Stimulated activated effector memory CD8-positive, alpha-beta T cell treated with anti-CD3 and anti-CD28 coated beads, Interleukin-12 subunit alpha, Interleukin-12 subunit beta, amount 100 ng/mL, for 72 hours (primary cell): ENCODE measurements around the gene FBXW7.

ENCODE experiments used
- ATAC-seq: fragments of 150-1000 bp; cut with Tn5 transposase; 2 replicates; pipeline ENCODE4 v1.10.0; 2021
- DNase-seq, 2 donors: peaks; one replicate each; pipeline ENCODE4 v3.0.0; 2021 to 2022; ENCODE audit warnings: low spot score in 2 of 2
- H3K27ac Mint-ChIP-seq: one replicate; pipeline ENCODE4 v1.8.0; 2022; ENCODE audit warnings: mild to moderate bottlenecking, mixed read lengths
- H3K36me3 Mint-ChIP-seq: one replicate; pipeline ENCODE4 v1.8.0; 2022; ENCODE audit warnings: mild to moderate bottlenecking, mixed read lengths
- H3K4me1 Mint-ChIP-seq: one replicate; pipeline ENCODE4 v1.8.0; 2022; ENCODE audit warnings: mixed read lengths
- H3K4me3 Mint-ChIP-seq: one replicate; pipeline ENCODE4 v1.8.0; 2022; ENCODE audit warnings: mild to moderate bottlenecking, mixed read lengths
- H3K9me3 Mint-ChIP-seq: one replicate; pipeline ENCODE4 v1.8.0; 2022; ENCODE audit warnings: mixed read lengths

Gene FBXW7

DNA sequence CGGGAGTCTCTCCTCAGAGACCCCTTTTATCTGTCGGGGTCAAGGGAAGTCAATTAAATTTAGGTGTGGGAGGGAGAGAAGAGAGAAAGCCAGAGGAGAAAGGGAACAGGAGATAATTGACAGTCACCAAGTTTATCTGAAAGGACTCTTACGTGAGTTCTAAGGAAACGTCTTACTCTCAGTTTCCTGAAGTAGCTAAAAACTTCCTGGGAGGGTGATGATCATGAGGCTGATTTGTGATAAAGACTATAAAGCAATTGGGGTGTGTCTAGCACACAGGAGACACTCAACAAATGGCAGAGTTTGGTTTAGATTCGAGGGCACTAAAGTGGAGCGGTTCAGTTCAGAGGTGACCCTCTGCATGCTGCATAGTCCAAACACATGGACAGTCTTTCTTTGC is 254.1 kb downstream of the FBXW7 start:
- ATAC-seq: no peak

DNA sequence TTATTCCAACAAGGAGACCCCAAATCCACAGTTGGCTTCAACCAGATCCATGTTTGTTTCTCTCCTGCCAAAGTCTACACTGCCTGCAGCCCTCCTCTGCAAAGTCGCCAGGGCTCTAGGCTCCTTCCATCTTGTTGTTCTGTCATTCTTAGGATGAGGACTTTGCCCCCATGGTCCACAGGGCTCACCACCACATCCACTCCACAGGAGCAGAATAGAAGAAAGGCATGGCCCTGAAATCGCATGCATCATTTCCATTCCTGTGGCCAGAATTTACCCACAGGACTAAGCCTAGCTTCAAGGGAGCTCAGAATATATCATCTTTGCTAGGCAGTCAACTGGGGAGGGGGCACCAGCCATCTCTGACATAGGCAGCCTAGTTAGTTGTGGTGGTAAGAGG is 254.7 kb downstream of the FBXW7 start:
- no peaks in the 10 kb centered on the region for H3K9me3 Mint-ChIP-seq
- H3K4me1 Mint-ChIP-seq: peaks cover 14% of the 10 kb centered on the region
- no peak for DNase-seq
- no peaks in the 10 kb centered on the region for H3K36me3 Mint-ChIP-seq
- ATAC-seq: no peak
- peak overlapping the region; percentile 41 for H3K27ac Mint-ChIP-seq
- H3K4me3 Mint-ChIP-seq: no peak overlapping the region

More for the DNA sequence above, 254.1 kb downstream of the FBXW7 start:
- no peak for DNase-seq
- Mint-ChIP-seq H3K27ac (peak overlapping the region; percentile 41), H3K9me3 (no peaks in the 10 kb centered on the region), H3K4me1 (peaks cover 14% of the 10 kb centered on the region), H3K36me3 (no peaks in the 10 kb centered on the region), H3K4me3 (no peak overlapping the region)

DNA sequence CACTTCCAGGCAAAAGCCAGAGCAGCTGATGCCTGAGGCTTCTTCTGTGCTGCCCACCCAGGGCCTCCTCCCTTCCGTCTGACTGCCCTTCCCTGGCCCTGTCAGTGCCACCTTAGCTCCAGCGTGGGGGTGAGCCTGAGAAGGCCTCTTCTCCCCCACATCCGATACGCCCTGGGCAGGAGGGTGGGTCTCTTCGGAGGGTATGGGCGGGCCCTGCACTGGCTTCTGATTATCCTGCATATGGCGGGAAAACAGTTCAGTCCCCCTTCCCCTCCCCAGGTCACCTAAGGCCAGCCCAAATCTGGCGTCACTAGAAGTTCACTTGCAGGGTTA is 256.7 kb downstream of the FBXW7 start:
- Mint-ChIP-seq H3K27ac (no peak overlapping the region), H3K9me3 (no peaks in the 10 kb centered on the region), H3K36me3 (no peaks in the 10 kb centered on the region), H3K4me1 (peaks cover 14% of the 10 kb centered on the region), H3K4me3 (no peak overlapping the region)
- DNase-seq (no peak), ATAC-seq (no peak)

DNA sequence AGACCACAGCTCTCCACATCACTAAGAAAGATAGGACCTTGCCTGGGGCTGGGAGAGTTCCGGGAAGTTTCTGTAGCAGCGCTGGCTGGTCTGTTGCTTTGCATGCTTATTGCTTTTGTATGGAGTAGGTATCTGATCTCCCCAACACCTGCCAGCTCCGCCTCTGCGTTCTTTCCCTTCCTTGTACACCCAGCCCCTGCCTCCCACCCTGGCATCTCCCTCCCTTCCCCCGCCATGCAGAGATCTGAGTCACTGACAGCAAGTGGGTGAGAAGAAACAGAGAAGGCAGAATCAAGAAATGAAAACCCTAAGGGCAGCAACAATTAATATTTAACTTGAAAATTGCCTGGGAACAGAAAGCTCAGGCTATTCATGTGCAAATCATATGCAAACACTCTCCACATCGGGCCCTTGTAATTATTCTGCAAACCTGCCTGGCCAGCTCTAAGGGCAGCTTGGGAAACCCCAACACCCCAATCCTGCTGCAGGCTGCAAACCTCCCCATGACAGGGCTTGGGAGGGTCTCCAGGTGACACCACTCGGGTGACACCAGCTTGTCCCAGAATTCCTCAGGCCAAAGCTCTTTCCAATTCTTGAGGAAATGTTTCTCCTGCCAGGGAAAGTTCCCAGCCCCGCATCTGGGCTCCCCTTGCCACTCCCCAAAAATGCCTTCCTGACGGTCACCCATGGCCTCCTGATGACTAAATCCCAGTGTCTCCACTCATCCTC is 257.2 kb downstream of the FBXW7 start:
- Mint-ChIP-seq H3K27ac (no peak overlapping the region), H3K36me3 (no peaks in the 10 kb centered on the region), H3K4me3 (no peak overlapping the region), H3K9me3 (no peaks in the 10 kb centered on the region), H3K4me1 (peaks cover 14% of the 10 kb centered on the region)
- DNase-seq (no peak), ATAC-seq (no peak)

- no peak for DNase-seq
- ATAC-seq: no peak
- Mint-ChIP-seq H3K9me3 (no peaks in the 10 kb centered on the region), H3K36me3 (no peaks in the 10 kb centered on the region), H3K27ac (no peak overlapping the region), H3K4me1 (peaks cover 14% of the 10 kb centered on the region), H3K4me3 (no peak overlapping the region)
Observed at GRCh38 chr4:152278172-152278504, 257.8 kb downstream of the FBXW7 start.

- no peak overlapping the region for H3K4me3 Mint-ChIP-seq
- no peaks in the 10 kb centered on the region for H3K36me3 Mint-ChIP-seq
- DNase-seq: no peak
- no peak for ATAC-seq
- no peaks in the 10 kb centered on the region for H3K9me3 Mint-ChIP-seq
- no peak overlapping the region for H3K27ac Mint-ChIP-seq
- H3K4me1 Mint-ChIP-seq: peaks cover 14% of the 10 kb centered on the region
Observed at GRCh38 chr4:152277333-152277732, 258.6 kb downstream of the FBXW7 start.

DNA sequence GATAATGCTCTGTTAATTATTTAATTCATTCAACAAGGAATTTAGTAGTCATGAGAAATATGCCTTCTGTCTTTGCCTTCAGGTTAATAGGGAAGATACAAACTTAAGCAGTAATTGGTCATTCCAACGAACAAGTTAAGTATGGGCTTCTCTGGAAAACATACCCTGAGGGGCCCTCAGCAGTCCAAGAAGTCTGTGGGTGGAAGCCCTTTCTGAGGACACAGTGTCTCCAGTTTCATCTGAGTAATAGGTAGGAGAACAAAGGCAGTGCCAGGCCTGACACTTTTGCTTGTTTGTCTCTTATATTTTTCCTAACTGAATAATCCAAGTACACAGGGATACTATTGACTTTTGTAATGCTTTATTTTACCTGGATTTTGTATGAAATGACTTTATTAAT is 262.5 kb downstream of the FBXW7 start:
- H3K27ac Mint-ChIP-seq: no peak overlapping the region
- DNase-seq (no peak), ATAC-seq (no peak)
- no peak overlapping the region for H3K4me3 Mint-ChIP-seq
- no peaks in the 10 kb centered on the region for H3K9me3 Mint-ChIP-seq
- H3K4me1 Mint-ChIP-seq: no peaks in the 10 kb centered on the region
- H3K36me3 Mint-ChIP-seq: no peaks in the 10 kb centered on the region
